HCT116 (cell line): ENCODE results near the gene HPCAL4. TPM values are rescaled to one million over a fixed set of nuclear protein-coding genes. Genes with fewer than 3 reads are reported as not detected.

Experiments
- ATAC-seq: fragments of 200-7000 bp; cut with Tn5 transposase; 2 replicates; pipeline ENCODE4 v1.9.1; 2020; ENCODE audit warnings: mild to moderate bottlenecking, moderate library complexity
- BruUV-seq: library from RNA; stranded (reverse); fragments of 400-500 nt; replicated peaks from 2 replicates; lab custom pipeline; 2021; lab: Mats Ljungman, UMichigan
- CTCF ChIA-PET: fragments of 300-600 bp; sonication (Branson Sonifier 250); formaldehyde crosslinking; loops from one replicate; lab custom pipeline; 2021; ENCODE audit warnings: antibody characterized with exemption; lab: Charles Lee
- POLR2A ChIA-PET: fragments of 300-600, 350-600 bp; sonication (Branson Sonifier 250); formaldehyde crosslinking; loops from one replicate; lab custom pipeline; 2021; ENCODE audit warnings: antibody characterized with exemption; lab: Charles Lee
- RAD21 ChIA-PET, 2 experiments: fragments of 300-600 bp; sonication (Branson Sonifier 250); formaldehyde crosslinking; loops; one replicate each; lab custom pipeline; 2023; ENCODE audit warnings: low total read pairs in 2 of 2; ENCODE audit not compliant: uncharacterized antibody in 2 of 2, unreplicated experiment in 2 of 2, low non-redundant PET in 1 of 2; lab: Charles Lee
- DNase-seq: peaks from one replicate; pipeline ENCODE4 v3.0.0-alpha.2; 2010; ENCODE audit warnings: low read depth, low spot score
- H2AFZ ChIP-seq: fragments of 200-600 bp; shearing (Covaris generic), sonication (generic); 2 replicates; pipeline ENCODE4 v1.6.1; 2017; ENCODE audit warnings: low read depth, mixed run types, mixed read lengths, antibody characterized with exemption, low read length; ENCODE audit not compliant: poor library complexity, severe bottlenecking
- H3K27ac ChIP-seq: 2 replicates; pipeline ENCODE4 v1.5.1; 2012; ENCODE audit warnings: low read depth, low read length
- H3K27me3 ChIP-seq: fragments of 200-600 bp; sonication (generic); 2 replicates; pipeline ENCODE4 v1.6.1; 2016; ENCODE audit warnings: mixed run types, low read length, mixed read lengths; ENCODE audit not compliant: insufficient read depth
- H3K36me3 ChIP-seq, 2 experiments: fragments of 200-500 bp in 1 of 2; fragments of 200-600 bp in 1 of 2; sonication (Bioruptor generic) in 1 of 2; sonication (generic) in 1 of 2; 2 replicates each; pipeline versions ENCODE4 v1.5.1 to v1.6.1; 2014 to 2016; ENCODE audit warnings: low read length in 2 of 2, inconsistent platforms in 1 of 2, mixed read lengths in 1 of 2, mixed run types in 1 of 2; ENCODE audit not compliant: insufficient read depth in 2 of 2, control insufficient read depth in 1 of 2
- H3K4me1 ChIP-seq, 2 experiments: fragments of 200-600 bp in 1 of 2; sonication (generic) in 1 of 2; 2 replicates each; pipeline versions ENCODE4 v1.5.1 to v1.6.1; 2012 to 2017; ENCODE audit warnings: low read length in 2 of 2, inconsistent platforms in 1 of 2, mild to moderate bottlenecking in 1 of 2, mixed read lengths in 1 of 2, mixed run types in 1 of 2, moderate library complexity in 1 of 2; ENCODE audit not compliant: insufficient read depth in 2 of 2, control insufficient read depth in 1 of 2
- H3K4me2 ChIP-seq: fragments of 200-600 bp; sonication (generic); 2 replicates; pipeline ENCODE4 v1.6.1; 2017; ENCODE audit warnings: mixed run types, low read length, mixed read lengths
- H3K4me3 ChIP-seq, 2 experiments: fragments of 200-600 bp in 1 of 2; sonication (generic) in 1 of 2; replicated peaks in 1 of 2; 2 replicates each; pipeline ENCODE4 v1.5.1; 2011 to 2016; ENCODE audit warnings: low read length in 2 of 2, control low read depth in 1 of 2, low read depth in 1 of 2, mild to moderate bottlenecking in 1 of 2, mixed read lengths in 1 of 2, mixed run types in 1 of 2
- H3K79me2 ChIP-seq: fragments of 200-600 bp; sonication (generic); 2 replicates; pipeline ENCODE4 v1.6.1; 2017; ENCODE audit warnings: mild to moderate bottlenecking, mixed run types, low read length, moderate library complexity, mixed read lengths; ENCODE audit not compliant: insufficient read depth
- H3K9ac ChIP-seq: fragments of 200-600 bp; sonication (generic); 2 replicates; pipeline ENCODE4 v1.6.1; 2016; ENCODE audit warnings: low read length, mixed read lengths
- H3K9me2 ChIP-seq: fragments of 200-600 bp; sonication (generic), shearing (Covaris generic); 2 replicates; pipeline ENCODE4 v1.6.1; 2017; ENCODE audit warnings: mixed run types, mild to moderate bottlenecking, moderate library complexity; ENCODE audit not compliant: insufficient read depth
- H3K9me3 ChIP-seq, 2 experiments: fragments of 200-500 bp in 1 of 2; fragments of 200-600 bp in 1 of 2; sonication (Bioruptor generic) in 1 of 2; sonication (generic) in 1 of 2; 2 replicates each; pipeline ENCODE4 v1.6.1; 2014 to 2017; ENCODE audit warnings: low read length in 2 of 2, mixed read lengths in 2 of 2, inconsistent platforms in 1 of 2, low read depth in 1 of 2, mild to moderate bottlenecking in 1 of 2, mixed run types in 1 of 2, moderate library complexity in 1 of 2; ENCODE audit not compliant: control insufficient read depth in 1 of 2, insufficient read depth in 1 of 2
- H4K20me1 ChIP-seq: fragments of 200-600 bp; sonication (generic), shearing (Covaris generic); 2 replicates; pipeline ENCODE4 v1.6.1; 2017; ENCODE audit warnings: mixed run types, mild to moderate bottlenecking, moderate library complexity; ENCODE audit not compliant: insufficient read depth
- CEBPB ChIP-seq: IDR thresholded peaks from 2 replicates; pipeline ENCODE4 v1.6.1; 2012; ENCODE audit warnings: low read depth
- ELF1 ChIP-seq: IDR thresholded peaks from 2 replicates; pipeline ENCODE4 v1.6.1; 2012; ENCODE audit warnings: low read depth, borderline replicate concordance
- EZH2phosphoT487 ChIP-seq: fragments of 200-600 bp; IDR thresholded peaks from 2 replicates; pipeline ENCODE4 v1.6.1; 2018; ENCODE audit warnings: antibody characterized with exemption, borderline replicate concordance
- FOSL1 ChIP-seq: IDR thresholded peaks from 2 replicates; pipeline ENCODE4 v1.6.1; 2012; ENCODE audit warnings: low read depth
- JUND ChIP-seq: IDR thresholded peaks from 2 replicates; pipeline ENCODE4 v1.6.1; 2012
- POLR2A ChIP-seq: IDR thresholded peaks from 2 replicates; pipeline ENCODE4 v1.7.0; 2011; ENCODE audit warnings: borderline replicate concordance; ENCODE audit not compliant: insufficient read depth, insufficient read length; ENCODE audit errors: extremely low read depth
- SIN3A ChIP-seq: IDR thresholded peaks from 2 replicates; pipeline ENCODE4 v1.6.1; 2012; ENCODE audit warnings: low read depth
- SP1 ChIP-seq: IDR thresholded peaks from 2 replicates; pipeline ENCODE4 v1.6.1; 2012; ENCODE audit warnings: low read depth
- SRF ChIP-seq: IDR thresholded peaks from 2 replicates; pipeline ENCODE4 v1.6.1; 2012; ENCODE audit warnings: low read depth
- ZNF274 ChIP-seq: fragments of 200-500 bp; sonication (Bioruptor generic); IDR thresholded peaks from 2 replicates; pipeline ENCODE4 v1.6.1; 2014; ENCODE audit warnings: mild to moderate bottlenecking, low read depth, low read length, inconsistent platforms
- intact Hi-C: fragments of 100-400 bp; cut with micrococcal nuclease; formaldehyde crosslinking; loops from 2 replicates; pipeline ENCODE4 v1.10.0; 2022
- total RNA-seq: library from RNA; stranded (reverse); gene quantifications from one replicate; pipeline ENCODE4 v1.2.1, GENCODE V29; 2021; ENCODE audit not compliant: unreplicated experiment
- TF ChIP-seq, protein P1 (sequence below): IDR thresholded peaks from 2 replicates; pipeline ENCODE4 v1.6.1; 2012
- TF ChIP-seq, protein P2 (sequence below): IDR thresholded peaks from 2 replicates; pipeline ENCODE4 v1.6.1; 2012; ENCODE audit warnings: low read depth

Gene HPCAL4
- total RNA-seq, 1 experiment from 2014 or later: 5.2 TPM

DNA sequence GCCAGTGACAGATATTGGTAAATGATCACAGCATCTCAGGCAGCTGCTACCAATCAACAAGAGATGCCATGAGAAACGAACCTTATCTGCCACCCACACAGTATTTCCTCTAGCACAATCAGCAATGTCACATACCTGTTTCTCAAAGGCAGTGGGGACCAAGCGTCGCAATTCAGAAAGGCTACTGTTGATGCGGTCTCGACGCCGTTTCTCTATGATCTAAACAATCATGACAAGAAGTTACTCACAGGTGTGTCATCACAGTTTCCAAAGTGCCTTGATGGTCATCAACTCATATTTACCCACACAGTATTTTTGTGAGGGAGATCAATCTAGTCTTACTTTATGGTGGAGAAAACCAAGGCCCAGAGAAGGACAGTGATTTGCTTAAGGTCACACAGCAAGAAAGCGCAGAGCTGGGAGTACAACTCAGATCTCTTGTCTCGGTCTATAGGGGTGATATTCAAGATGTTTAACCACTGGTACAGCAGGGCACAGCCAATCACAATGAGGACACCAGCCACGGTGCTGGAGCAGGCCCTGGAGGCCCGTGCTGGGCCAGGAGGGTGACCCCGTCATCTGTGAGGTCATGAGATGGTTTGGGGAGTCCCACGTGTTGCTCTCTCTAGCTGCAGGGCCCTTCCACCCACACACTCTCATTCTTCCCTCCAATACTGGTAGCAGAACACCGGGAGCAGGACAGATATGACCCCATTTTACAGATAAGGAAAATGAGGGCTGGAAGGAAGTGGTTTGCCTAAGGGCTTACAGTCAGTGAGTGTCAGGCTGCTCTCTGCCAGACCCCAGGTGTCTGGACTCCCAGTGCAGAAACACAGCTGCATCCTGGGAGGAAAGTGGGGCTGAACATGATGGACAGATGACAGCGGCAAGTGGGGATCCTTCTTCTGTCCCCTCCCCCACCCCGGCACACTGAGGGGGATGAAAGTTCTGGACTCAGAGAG is 59.6 kb downstream of the HPCAL4 start:
- ChIA-PET RAD21 (no interaction called here), CTCF (no interaction called here), POLR2A (no interaction called here)
- Histone ChIP-seq H3K4me2 (no peak overlapping the region), H3K9me2 (no peaks in the 10 kb centered on the region), H3K79me2 (no peaks in the 10 kb centered on the region), H3K4me3 (no peak overlapping the region), H3K27me3 (no peaks in the 10 kb centered on the region), H3K9ac (no peak overlapping the region), H3K36me3 (peaks cover 2 to 4% of the 10 kb centered on the region in 2 experiments; a peak in 2 of 4 replicates), H3K27ac (no peak overlapping the region), H4K20me1 (no peaks in the 10 kb centered on the region), H3K9me3 (no peaks in the 10 kb centered on the region), H2AFZ (no peak overlapping the region), H3K4me1 (no peaks in the 10 kb centered on the region)
- DNase-seq (no peak), ATAC-seq (no peak)
- TF ChIP-seq, protein P1, sequence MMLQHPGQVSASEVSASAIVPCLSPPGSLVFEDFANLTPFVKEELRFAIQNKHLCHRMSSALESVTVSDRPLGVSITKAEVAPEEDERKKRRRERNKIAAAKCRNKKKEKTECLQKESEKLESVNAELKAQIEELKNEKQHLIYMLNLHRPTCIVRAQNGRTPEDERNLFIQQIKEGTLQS: no peak
- TF ChIP-seq EZH2phosphoT487 (no peak), CEBPB (no peak), ELF1 (no peak), SRF (no peak), POLR2A (no peak), SP1 (no peak), JUND (no peak), SIN3A (no peak), ZNF274 (no peak), FOSL1 (no peak)
- TF ChIP-seq, protein P2, sequence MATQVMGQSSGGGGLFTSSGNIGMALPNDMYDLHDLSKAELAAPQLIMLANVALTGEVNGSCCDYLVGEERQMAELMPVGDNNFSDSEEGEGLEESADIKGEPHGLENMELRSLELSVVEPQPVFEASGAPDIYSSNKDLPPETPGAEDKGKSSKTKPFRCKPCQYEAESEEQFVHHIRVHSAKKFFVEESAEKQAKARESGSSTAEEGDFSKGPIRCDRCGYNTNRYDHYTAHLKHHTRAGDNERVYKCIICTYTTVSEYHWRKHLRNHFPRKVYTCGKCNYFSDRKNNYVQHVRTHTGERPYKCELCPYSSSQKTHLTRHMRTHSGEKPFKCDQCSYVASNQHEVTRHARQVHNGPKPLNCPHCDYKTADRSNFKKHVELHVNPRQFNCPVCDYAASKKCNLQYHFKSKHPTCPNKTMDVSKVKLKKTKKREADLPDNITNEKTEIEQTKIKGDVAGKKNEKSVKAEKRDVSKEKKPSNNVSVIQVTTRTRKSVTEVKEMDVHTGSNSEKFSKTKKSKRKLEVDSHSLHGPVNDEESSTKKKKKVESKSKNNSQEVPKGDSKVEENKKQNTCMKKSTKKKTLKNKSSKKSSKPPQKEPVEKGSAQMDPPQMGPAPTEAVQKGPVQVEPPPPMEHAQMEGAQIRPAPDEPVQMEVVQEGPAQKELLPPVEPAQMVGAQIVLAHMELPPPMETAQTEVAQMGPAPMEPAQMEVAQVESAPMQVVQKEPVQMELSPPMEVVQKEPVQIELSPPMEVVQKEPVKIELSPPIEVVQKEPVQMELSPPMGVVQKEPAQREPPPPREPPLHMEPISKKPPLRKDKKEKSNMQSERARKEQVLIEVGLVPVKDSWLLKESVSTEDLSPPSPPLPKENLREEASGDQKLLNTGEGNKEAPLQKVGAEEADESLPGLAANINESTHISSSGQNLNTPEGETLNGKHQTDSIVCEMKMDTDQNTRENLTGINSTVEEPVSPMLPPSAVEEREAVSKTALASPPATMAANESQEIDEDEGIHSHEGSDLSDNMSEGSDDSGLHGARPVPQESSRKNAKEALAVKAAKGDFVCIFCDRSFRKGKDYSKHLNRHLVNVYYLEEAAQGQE: no peak
- intact Hi-C loops: no loop called here
- BruUV-seq: no TSS peak
